Limb (tissue), 2 donors: ENCODE results near the gene RPS27L.
"Not testable (repeated sequence)": the region's sequence is repeated elsewhere in the genome, so short reads cannot be mapped to it uniquely, and the experiment has no call there.

Source experiments
- DNase-seq, 2 donors: peaks; one replicate each; pipeline ENCODE4 v3.0.0-alpha.2; 2016; ENCODE audit errors: extremely low spot score in 2 of 2

Gene RPS27L

GRCh38 chr15:63140936-63141335, 16.3 kb downstream of the RPS27L start:
- DNase-seq: no peak

GRCh38 chr15:63136742-63137141, 20.5 kb downstream of the RPS27L start:
- DNase-seq: no peak

- no peak for DNase-seq
Measured at GRCh38 chr15:63135804-63136203, 21.5 kb downstream of the RPS27L start.

- DNase-seq: no peak
Measured at GRCh38 chr15:63135281-63135680, 22.0 kb downstream of the RPS27L start.

- no peak for DNase-seq
Measured at GRCh38 chr15:63134245-63134985, 22.9 kb downstream of the RPS27L start.

GRCh38 chr15:63133786-63134185, 23.5 kb downstream of the RPS27L start:
- DNase-seq: no peak

- no peak for DNase-seq
Measured at GRCh38 chr15:63126726-63127125, 30.6 kb downstream of the RPS27L start.

GRCh38 chr15:63124506-63124905, 32.8 kb downstream of the RPS27L start:
- DNase-seq: no peak

GRCh38 chr15:63122002-63122875, 35.0 kb downstream of the RPS27L start:
- peak; percentile 24 to 88 for DNase-seq

GRCh38 chr15:63121382-63122001, 35.8 kb downstream of the RPS27L start, which contains the start of gene LACTB:
Gene LACTB, plus strand, starts transcription at chr15:63121861. Its CDS starts 11 bp downstream, at chr15:63121872.
- DNase-seq: peak; percentile 91 to 92

GRCh38 chr15:63118854-63119253, 38.4 kb downstream of the RPS27L start:
- no peak for DNase-seq

- DNase-seq: no peak
Measured at GRCh38 chr15:63114465-63114864, 42.8 kb downstream of the RPS27L start.

- no peak for DNase-seq
Measured at GRCh38 chr15:63112871-63113270, 44.4 kb downstream of the RPS27L start.

- DNase-seq: no peak
Measured at GRCh38 chr15:63111481-63111880, 45.8 kb downstream of the RPS27L start.

GRCh38 chr15:63110428-63111026, 46.8 kb downstream of the RPS27L start:
- no peak for DNase-seq

GRCh38 chr15:63109920-63110319, 47.4 kb downstream of the RPS27L start:
- no peak for DNase-seq

- no peak for DNase-seq
Measured at GRCh38 chr15:63109498-63109897, 47.8 kb downstream of the RPS27L start.

- peak; percentile 41 for DNase-seq
Measured at GRCh38 chr15:63107895-63108546, 49.3 kb downstream of the RPS27L start.

GRCh38 chr15:63105354-63105753, 51.9 kb downstream of the RPS27L start:
- DNase-seq: not testable (repeated sequence)

GRCh38 chr15:63104727-63105126, 52.5 kb downstream of the RPS27L start:
- DNase-seq: no peak

GRCh38 chr15:63103416-63103815, 53.9 kb downstream of the RPS27L start:
- DNase-seq: no peak
